HUES6 (cell line): Measurements from ENCODE around the gene DGKZ.
"Not testable (repeated sequence)": the region's sequence is repeated elsewhere in the genome, so short reads cannot be mapped to it uniquely, and the experiment has no call there.

ENCODE experiments used
- H3K27ac ChIP-seq: 2 replicates; pipeline ENCODE4 v1.7.0; 2013; ENCODE audit warnings: low read depth, mild to moderate bottlenecking, low read length, inconsistent platforms
- H3K27me3 ChIP-seq: 2 replicates; pipeline ENCODE4 v1.6.1; 2013; ENCODE audit warnings: low read length; ENCODE audit not compliant: control insufficient read depth, insufficient read depth
- H3K36me3 ChIP-seq: 2 replicates; pipeline ENCODE4 v1.6.1; 2013; ENCODE audit warnings: low read length; ENCODE audit not compliant: control insufficient read depth, insufficient read depth
- H3K4me1 ChIP-seq: 2 replicates; pipeline ENCODE4 v1.6.1; 2013; ENCODE audit warnings: low read length; ENCODE audit not compliant: control insufficient read depth, insufficient read depth
- H3K4me3 ChIP-seq: 2 replicates; pipeline ENCODE4 v1.5.1; 2013; ENCODE audit warnings: low read depth, low read length
- H3K9ac ChIP-seq: one replicate; pipeline ENCODE4 v1.6.1; 2013; ENCODE audit warnings: mild to moderate bottlenecking, low read length
- H3K9me3 ChIP-seq: 2 replicates; pipeline ENCODE4 v1.6.1; 2013; ENCODE audit warnings: low read depth, low read length; ENCODE audit not compliant: control insufficient read depth, insufficient read depth

DGKZ gene

DNA sequence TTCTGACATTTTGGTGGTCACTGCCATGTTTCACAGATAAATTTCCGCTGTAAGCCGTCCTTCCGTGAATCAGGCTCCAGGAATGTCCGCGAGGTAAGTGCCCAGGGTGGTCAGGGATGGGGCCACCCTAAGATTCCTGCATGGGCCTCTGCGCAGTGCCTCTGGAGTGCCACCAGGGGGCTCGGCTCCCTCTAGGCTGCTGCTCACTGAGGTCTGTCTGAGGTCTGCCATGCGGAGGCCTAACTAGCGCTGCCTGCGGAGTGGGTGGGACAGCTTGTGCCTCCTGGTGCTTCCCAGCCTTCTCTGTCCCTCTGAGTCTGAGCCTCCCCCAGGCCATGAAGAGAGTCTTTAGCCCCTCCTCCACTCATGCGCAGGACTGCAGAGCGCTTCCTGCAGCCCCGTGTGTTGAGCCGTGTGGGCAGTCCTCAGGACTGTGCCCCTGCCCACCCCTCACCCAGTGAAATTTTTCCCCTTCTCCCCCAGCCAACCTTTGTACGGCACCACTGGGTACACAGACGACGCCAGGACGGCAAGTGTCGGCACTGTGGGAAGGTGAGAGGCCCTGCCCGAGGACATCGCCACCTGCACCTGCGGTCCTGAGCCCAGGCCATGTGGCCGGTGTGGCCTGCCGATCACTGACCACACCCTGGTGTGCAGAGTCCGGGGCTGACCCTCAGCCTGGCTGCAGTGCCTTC lies 22.3 kb downstream of the DGKZ start:
- Histone ChIP-seq H3K9ac (no peak overlapping the region), H3K9me3 (no peaks in the 10 kb centered on the region), H3K4me1 (peaks cover 20% of the 10 kb centered on the region; the same call in 1 of the 2 replicates), H3K27me3 (no peaks in the 10 kb centered on the region), H3K4me3 (no peak overlapping the region), H3K36me3 (peaks cover 50% of the 10 kb centered on the region), H3K27ac (no peak overlapping the region)

DNA sequence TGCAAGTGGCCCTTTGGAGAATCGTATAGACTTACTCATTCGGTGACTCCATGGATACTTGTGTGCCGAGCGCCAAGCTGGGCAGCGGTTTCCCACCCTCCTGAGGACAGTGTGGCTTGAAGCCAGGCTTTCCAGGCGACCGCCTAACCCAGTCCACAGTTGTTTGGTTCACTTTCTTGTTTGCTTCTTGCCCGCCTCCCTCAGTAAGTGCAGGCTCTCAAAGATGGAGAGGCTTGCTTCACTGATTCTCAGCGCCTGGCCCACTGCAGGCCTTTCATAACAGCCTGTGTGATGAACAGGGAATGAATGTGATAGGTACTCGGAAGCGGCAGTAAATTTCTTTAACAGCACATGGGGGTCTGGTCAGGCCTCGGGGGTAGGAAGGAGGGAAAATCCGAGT lies 23.0 kb downstream of the DGKZ start:
- Histone ChIP-seq H3K9ac (no peak overlapping the region), H3K9me3 (no peaks in the 10 kb centered on the region), H3K4me3 (no peak overlapping the region), H3K27ac (no peak overlapping the region), H3K27me3 (no peaks in the 10 kb centered on the region), H3K4me1 (peaks cover 20% of the 10 kb centered on the region; the same call in 1 of the 2 replicates), H3K36me3 (peaks cover 57% of the 10 kb centered on the region)

DNA sequence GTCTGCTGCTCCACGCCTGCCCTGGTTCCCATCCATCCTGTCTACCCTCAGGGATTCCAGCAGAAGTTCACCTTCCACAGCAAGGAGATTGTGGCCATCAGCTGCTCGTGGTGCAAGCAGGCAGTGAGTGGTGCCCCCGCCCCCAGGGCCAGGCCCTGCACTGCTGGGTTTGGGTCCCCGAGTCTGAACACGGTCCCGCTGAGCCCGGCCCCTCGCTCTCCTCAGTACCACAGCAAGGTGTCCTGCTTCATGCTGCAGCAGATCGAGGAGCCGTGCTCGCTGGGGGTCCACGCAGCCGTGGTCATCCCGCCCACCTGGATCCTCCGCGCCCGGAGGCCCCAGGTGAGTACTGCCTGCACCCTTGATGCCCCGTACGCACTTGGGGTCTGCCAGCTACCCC lies 24.0 kb downstream of the DGKZ start:
- H3K9ac ChIP-seq, H3K27me3 ChIP-seq, H3K27ac ChIP-seq, H3K4me3 ChIP-seq, H3K9me3 ChIP-seq: not testable (repeated sequence)
- Histone ChIP-seq H3K4me1 (peaks cover 20% of the 10 kb centered on the region; the same call in 1 of the 2 replicates), H3K36me3 (peaks cover 67% of the 10 kb centered on the region)

DNA sequence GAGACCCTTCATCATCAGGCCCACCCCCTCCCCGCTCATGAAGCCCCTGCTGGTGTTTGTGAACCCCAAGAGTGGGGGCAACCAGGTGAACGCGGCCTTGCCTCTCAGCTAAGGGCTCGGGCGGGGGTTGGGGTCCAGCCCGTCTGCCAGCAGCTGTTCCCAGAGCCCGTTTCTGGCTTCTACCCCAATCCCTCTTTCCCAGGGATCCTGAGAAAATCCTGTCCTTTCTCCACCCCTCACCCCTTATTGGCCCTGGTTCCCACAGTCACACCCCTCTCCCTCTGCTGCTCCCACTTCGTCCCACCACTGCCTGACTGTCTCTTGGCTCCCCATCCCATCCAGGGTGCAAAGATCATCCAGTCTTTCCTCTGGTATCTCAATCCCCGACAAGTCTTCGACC lies 24.8 kb downstream of the DGKZ start:
- no peak overlapping the region for H3K27ac ChIP-seq

DNA sequence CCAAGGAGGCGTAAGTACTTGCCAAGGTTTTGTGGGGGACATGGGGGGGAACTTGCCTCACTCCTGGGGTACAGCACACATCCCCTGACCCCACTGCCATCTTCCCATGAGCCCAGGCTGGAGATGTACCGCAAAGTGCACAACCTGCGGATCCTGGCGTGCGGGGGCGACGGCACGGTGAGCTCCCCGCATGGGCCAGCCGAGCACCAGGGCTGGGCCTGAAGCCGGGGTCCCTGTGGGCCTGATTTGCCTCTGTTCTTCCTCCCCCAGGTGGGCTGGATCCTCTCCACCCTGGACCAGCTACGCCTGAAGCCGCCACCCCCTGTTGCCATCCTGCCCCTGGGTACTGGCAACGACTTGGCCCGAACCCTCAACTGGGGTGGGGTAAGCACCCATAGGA lies 25.2 kb downstream of the DGKZ start:
- H3K36me3 ChIP-seq: peaks cover 78% of the 10 kb centered on the region
- H3K4me3 ChIP-seq, H3K27me3 ChIP-seq, H3K9ac ChIP-seq, H3K27ac ChIP-seq, H3K9me3 ChIP-seq: not testable (repeated sequence)
- H3K4me1 ChIP-seq: peaks cover 12% of the 10 kb centered on the region; the same call in 1 of the 2 replicates

More for the DNA sequence above, 24.8 kb downstream of the DGKZ start:
- Histone ChIP-seq H3K9me3 (no peaks in the 10 kb centered on the region), H3K36me3 (peaks cover 74% of the 10 kb centered on the region), H3K9ac (no peak overlapping the region), H3K27me3 (no peaks in the 10 kb centered on the region), H3K4me3 (no peak overlapping the region), H3K4me1 (peaks cover 14% of the 10 kb centered on the region; the same call in 1 of the 2 replicates)

DNA sequence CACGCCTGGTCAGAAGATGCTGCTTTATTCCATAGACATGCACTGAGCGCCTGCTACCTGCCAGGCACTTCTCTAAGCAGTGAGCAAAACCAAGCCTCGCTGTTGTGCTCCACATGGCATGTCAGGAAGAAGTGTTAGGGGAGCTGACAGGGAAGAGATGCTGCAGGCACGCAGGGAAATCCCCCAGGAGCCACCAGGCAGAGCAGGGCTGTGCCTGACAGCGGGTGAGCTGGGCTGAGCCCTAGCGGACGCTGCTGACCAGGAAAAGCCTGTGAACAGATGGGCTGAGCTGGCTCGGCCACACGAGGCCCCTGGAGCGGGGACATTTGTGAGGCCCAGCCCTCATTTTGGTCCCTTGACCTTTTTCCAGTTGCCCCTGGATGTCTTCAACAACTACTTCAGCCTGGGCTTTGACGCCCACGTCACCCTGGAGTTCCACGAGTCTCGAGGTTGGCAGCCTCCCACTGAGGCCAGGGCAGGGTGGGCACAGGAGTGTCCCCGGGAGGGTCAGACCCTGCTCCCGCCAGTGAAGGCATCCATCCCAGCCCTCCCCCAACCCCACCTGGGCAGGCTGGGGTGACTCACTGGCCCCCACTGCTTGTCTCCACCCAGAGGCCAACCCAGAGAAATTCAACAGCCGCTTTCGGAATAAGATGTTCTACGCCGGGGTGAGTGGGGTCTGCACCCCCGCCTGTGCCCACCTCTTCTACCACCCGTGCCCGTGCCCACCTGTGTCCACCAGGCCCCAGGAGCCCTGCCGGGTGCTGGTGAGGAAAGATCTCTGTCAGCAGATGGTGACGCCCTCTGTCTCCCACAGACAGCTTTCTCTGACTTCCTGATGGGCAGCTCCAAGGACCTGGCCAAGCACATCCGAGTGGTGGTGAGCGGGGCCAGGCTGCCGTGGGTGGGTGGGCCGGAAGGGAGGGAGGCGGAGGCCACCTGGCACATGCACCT lies 26.8 kb downstream of the DGKZ start:
- H3K36me3 ChIP-seq: peaks cover 78% of the 10 kb centered on the region
- no peak overlapping the region for H3K27ac ChIP-seq
- no peaks in the 10 kb centered on the region for H3K27me3 ChIP-seq
- H3K4me1 ChIP-seq: peaks cover 19% of the 10 kb centered on the region
- no peak overlapping the region for H3K9ac ChIP-seq
- no peak overlapping the region for H3K4me3 ChIP-seq
- no peaks in the 10 kb centered on the region for H3K9me3 ChIP-seq

DNA sequence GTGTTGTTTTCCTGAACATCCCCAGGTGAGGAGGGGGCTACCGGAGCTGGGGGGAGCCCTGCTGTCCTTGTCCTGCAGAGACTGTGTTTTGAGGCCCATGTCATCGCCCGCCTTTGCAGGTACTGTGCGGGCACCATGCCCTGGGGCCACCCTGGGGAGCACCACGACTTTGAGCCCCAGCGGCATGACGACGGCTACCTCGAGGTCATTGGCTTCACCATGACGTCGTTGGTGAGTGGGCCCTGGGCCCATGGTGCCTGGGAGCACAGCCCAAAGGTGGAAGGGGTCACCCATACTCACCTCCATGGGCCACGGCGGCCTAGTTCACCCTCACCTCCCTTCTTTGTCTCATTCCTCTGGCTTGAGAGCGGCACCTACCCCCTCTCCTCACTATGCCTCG lies 27.6 kb downstream of the DGKZ start:
- Histone ChIP-seq H3K4me3 (no peak overlapping the region), H3K9me3 (no peaks in the 10 kb centered on the region), H3K9ac (no peak overlapping the region), H3K36me3 (peaks cover 77% of the 10 kb centered on the region), H3K27ac (no peak overlapping the region), H3K4me1 (peaks cover 19% of the 10 kb centered on the region), H3K27me3 (no peaks in the 10 kb centered on the region)

DNA sequence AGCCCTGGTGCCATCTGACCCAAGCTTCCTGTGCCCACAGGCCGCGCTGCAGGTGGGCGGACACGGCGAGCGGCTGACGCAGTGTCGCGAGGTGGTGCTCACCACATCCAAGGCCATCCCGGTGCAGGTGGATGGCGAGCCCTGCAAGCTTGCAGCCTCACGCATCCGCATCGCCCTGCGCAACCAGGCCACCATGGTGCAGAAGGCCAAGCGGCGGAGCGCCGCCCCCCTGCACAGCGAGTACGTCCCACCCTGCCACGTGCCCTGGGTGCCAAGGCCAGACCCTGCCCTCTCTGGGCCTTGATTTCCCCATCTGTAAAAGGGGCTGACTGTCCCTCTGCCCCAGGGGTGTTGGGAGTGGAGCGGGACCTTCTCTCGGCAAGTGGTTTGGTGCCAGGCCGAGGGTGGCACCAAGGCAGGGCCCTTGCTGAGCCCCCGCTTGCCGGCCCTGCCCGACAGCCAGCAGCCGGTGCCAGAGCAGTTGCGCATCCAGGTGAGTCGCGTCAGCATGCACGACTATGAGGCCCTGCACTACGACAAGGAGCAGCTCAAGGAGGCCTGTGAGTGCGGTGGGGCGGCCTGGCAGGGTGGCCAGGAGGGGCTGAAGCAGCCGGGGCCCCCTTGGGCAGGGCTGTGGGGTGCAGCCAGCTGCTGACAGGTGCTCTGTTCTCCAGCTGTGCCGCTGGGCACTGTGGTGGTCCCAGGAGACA lies 28.3 kb downstream of the DGKZ start:
- H3K9me3 ChIP-seq: no peaks in the 10 kb centered on the region
- no peak overlapping the region for H3K9ac ChIP-seq
- no peak overlapping the region for H3K4me3 ChIP-seq
- H3K27ac ChIP-seq: no peak overlapping the region
- no peaks in the 10 kb centered on the region for H3K27me3 ChIP-seq
- peaks cover 70% of the 10 kb centered on the region for H3K36me3 ChIP-seq
- H3K4me1 ChIP-seq: peaks cover 14% of the 10 kb centered on the region

DNA sequence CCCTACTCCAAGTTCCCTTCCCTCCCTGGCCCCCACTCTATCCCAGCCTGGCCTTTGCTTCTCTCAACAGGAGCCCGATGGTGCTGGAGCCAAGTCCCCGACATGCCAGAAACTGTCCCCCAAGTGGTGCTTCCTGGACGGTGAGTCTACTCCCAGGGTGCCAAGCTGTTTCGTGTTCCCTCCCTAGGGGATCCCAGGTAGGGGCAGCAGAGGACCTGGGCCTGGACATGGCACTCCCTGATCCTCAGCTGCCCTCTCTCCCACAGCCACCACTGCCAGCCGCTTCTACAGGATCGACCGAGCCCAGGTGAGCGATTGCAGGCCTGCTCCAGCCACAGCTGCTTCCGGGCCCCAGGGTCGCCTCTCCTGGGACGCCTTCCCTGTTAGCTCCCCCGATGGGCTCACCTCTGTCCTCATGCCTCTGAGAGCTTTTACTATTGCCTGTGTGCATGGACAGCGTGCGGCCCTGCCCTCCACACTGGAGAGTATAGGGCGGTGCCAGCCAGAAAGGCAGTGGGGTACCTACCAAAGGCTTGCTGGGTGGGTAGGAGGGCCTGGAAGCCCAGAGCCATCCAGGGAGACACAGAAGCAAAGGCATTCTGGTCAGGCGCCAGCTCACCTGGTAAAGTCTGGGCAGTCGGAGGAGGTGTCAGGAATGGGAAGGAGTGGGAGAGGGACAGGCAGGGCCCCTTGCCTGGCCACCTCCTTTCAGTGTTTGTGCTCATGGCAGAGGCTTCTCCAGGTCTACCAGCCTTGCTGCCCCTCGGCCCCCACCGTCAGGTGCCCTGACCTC lies 29.2 kb downstream of the DGKZ start:
- Histone ChIP-seq H3K36me3 (peaks cover 64% of the 10 kb centered on the region), H3K27ac (no peak overlapping the region), H3K27me3 (no peaks in the 10 kb centered on the region), H3K9me3 (no peaks in the 10 kb centered on the region), H3K4me3 (no peak overlapping the region), H3K4me1 (peaks cover 14% of the 10 kb centered on the region), H3K9ac (no peak overlapping the region)

DNA sequence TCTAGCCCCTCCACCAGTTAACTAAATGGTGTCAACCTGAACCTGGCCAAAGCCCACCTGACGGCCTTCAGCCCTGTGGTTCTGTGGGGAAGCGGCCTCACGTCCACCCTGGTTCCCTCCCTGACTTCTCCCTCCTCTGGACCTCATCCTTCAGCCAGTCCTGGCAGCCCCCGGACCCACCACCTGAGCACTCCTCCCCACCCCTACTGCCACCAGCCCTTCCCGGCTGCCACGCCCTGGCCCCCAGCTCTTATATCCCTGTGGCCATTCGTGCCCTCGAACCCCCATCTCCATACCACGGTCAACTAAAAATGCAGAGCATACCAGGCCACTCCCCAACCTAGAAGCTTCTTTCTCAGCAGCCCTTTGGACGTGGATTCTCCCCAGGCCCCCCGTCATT lies 30.0 kb downstream of the DGKZ start:
- peaks cover 56% of the 10 kb centered on the region for H3K36me3 ChIP-seq
- no peak overlapping the region for H3K9ac ChIP-seq
- no peak overlapping the region for H3K27ac ChIP-seq
- no peaks in the 10 kb centered on the region for H3K9me3 ChIP-seq
- H3K4me1 ChIP-seq: peaks cover 14% of the 10 kb centered on the region
- H3K27me3 ChIP-seq: no peaks in the 10 kb centered on the region
- H3K4me3 ChIP-seq: no peak overlapping the region
